Activated CD8-positive, alpha-beta memory T cell treated with anti-CD3 and anti-CD28 coated beads, Interleukin-2, amount 50 U/mL, for 24 hours (primary cell): Measurements from ENCODE around the gene MAP2K3.
"Not testable (repeated sequence)": the region's sequence is repeated elsewhere in the genome, so short reads cannot be mapped to it uniquely, and the experiment has no call there.

ENCODE experiments used
- DNase-seq: peaks from one replicate; pipeline ENCODE4 v3.0.0-alpha.2; 2020; ENCODE audit errors: extremely low read depth

The MAP2K3 gene

GRCh38 chr17:21328778-21329177, 44.3 kb downstream of the MAP2K3 start:
- not testable (repeated sequence) for DNase-seq

DNA sequence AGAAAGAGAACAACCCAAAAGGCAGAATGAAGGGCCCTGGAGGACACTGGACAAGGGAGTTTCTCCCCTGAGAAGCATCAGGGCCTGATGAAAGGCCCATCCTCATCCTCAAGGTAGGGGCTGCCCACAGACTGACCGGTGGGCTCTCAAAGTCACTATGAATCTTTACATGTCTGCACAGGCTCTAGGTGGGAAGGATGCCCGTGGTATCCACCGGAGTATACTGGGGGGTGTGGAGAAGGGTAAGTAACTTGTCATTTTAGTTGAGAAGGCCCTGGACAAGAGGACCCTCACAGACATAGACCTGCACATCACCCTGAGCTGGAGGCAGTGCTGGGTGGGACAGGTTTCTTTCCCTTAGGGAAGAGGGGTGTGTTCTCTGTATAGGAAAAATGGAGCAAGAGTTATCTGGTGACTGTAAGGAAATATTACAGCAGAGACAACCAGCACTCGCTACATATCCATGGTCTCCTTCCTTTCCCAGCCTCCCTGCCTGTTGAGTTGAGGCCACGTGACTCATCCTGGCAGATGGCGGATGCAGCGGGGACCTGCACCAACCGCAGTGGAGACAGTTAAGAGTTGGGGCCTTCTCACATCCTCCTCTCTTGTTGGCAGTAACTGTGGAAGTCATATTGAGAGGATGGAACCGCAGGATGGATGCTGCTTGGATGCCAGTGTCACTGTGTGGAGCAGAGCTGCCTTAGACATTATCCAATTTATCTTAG, 46.1 kb downstream of the MAP2K3 start:
- no peak for DNase-seq

DNA sequence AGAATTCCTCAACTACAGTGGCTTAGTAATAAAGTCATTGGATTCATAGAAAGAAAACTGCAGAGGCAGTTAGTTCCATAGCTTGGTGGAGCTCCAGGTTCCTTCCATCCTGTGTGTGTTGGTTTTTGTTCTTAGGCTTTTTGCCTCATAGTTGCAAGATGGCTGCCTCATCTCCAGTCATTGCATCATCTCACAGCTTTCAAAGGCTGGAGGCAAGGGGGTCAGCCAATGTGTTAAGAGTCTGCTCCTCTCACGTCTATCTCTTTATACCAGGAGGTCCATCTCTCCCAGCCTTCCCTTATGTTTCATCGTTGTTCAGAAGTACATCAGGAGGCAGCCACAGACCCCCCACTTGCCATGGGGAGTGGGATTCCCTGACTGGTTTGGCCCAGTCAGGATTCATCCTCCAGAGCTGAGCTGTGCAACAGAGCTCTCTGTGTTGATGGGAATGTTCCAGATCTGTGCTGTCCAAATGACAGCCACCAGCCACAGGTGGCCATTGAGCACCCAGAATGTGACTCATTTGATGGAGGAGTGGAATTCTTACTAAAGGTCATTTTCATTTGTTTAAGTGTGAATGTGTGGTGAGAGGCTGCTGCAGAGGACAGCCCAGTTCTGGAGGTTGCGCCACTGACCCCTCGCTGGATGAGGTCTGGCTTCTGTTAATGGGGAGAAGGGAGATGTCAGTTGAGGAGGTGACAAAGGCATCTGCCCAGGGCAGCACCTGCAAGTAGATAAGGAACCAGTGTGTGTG, 52.2 kb downstream of the MAP2K3 start:
- not testable (repeated sequence) for DNase-seq

DNA sequence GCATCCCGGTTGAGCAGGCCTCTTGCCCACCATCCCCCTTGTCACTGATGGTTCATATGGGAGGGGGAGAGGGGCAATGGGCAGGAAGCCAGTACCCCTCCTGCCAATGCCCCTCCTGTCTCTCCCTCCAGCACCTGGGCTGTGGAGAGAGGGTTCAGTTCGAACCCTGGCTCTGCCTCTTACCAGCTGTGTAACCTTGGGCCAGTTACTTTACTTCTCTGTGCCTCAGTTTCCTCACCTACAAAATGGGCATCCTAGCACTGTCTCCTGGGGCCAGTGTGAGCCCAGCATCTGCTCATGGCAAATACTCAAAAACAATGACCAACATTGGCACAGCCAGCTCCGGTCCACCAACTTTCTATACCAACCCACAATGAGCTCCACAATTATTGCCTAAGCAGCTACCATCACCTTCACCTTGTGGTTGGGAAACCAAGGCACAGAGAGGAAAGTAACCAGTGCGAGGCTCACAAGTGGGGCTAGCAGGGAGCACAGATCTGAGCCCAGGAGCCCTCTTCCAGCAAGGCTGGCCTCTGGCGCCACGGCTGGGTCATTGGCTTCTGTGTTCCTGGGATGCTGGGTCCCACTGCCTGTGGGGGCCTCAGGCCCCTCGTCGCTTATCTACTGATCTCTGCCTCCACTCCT, 53.6 kb downstream of the MAP2K3 start:
- not testable (repeated sequence) for DNase-seq

GRCh38 chr17:21339011-21339410, 54.5 kb downstream of the MAP2K3 start:
- no peak for DNase-seq

DNA sequence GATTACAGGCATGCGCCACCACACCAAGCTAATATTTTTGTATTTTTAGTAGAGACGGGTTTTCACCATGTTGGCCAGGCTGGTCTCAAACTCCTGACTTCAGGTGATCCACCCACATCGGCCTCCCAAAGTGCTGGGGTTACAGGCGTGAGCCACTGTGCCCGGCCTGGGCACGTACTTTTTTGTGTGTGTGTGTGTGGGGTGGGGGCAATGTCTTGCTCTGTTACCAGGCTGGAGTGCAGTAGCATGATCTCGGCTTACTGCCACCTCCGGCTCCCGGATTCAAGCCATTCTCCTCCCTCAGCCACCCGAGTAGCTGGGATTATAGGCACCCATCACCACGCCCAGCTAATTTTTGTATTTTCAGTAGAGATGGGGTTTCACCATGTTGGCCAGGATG, 55.1 kb downstream of the MAP2K3 start:
- DNase-seq, result not testable (repeated sequence)

DNA sequence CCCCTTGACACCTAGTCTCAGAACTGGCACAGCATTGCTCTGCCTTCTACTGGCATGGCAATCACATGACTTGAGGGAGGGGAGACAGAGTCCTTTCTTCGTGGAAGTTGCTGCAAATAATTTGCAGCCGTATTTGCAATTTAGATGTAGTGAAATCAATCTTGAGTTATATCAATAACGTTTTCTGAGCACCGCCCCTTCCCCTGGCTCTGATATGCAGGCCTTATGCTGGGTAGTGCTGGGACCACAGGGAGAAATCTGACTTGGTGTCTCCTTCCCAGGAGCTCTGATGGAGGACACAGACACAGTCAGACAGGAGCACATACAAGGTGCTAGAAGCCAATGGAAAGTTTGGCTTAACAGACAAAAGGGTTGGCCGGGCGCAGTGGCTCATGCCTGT, 55.9 kb downstream of the MAP2K3 start:
- DNase-seq, result not testable (repeated sequence)

DNA sequence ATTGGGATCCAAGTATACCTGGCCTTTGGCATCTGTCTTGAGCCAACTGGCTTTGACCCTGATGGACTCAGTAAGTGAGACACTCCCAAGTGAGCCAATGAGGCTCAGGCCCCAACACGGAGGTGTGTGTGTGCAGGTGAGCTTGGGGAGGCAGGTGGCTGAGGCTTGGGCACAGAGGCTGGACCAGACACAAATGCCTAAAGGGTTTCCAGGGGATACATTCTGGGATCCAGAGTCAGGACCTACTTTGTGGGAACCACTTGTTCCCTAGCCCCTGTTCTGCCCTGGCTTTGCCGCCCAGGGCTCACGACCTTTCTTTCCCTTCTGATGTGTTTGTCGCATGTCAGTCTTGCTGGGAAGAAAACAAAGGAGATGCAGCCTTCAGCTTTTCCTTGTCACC, 56.8 kb downstream of the MAP2K3 start:
- DNase-seq, result not testable (repeated sequence)

GRCh38 chr17:21341925-21342540, 57.5 kb downstream of the MAP2K3 start:
- DNase-seq, result not testable (repeated sequence)

DNA sequence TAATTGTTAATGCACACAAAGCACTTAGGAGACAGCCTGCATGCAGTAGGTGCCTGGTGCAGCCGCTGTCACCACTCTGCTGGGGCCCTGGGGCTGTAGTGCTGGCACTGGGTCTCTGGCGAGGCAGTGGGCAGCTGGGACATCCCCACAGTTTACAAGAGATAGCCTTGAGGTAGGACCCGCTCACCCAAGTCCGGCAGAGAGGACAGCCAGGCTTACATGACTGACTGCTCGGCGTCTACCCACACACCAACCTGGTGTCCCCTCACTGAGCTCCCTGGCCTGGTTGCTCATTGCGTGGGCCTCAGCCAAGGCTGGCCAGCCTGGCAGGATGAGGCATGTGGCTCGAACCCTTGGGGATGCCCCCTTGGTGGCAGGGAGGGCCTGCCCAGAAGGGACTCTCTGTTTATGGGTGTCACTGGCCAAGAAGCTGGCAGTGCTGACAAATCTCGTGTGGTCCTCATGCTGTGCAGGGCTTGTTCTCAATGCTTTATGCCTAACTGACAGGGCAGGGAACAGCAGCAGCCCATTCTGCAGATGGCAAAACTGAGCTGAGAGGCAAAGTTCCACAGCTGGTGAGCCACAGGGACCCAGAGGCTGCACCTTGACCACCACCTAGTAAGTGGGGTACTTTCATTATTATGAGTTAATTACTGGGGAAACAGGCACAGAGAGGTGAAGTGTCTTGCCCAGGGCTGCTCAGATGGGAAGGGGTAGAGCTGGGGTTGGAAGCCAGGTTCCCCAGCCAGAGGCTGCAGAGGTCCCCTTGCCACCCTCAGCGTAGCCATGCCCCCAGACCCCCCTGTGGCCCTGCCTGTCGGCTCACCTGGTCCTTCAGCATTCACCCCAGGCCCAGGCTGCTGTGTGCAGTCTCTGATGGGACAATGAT, 58.8 kb downstream of the MAP2K3 start:
- DNase-seq, result not testable (repeated sequence)

DNA sequence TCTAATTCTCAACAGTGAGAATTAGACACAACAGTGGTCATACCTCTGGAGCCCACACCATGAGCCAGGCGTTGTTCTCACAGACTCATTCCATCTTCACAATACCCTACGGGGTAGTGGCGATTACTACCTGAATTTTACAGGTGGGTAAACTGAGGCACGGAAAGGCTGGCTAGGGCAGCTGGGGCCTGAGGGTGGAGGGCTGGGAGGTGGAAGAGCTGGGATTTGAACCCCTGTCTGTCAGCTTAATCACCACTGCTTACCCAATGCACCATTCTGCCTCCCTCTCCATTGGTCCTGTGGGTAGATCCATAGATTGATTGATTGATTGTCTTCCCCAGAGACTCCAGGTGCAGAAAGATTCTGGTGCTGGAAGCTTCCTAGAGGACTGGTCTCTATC, 60.3 kb downstream of the MAP2K3 start:
- DNase-seq, result not testable (repeated sequence)

DNA sequence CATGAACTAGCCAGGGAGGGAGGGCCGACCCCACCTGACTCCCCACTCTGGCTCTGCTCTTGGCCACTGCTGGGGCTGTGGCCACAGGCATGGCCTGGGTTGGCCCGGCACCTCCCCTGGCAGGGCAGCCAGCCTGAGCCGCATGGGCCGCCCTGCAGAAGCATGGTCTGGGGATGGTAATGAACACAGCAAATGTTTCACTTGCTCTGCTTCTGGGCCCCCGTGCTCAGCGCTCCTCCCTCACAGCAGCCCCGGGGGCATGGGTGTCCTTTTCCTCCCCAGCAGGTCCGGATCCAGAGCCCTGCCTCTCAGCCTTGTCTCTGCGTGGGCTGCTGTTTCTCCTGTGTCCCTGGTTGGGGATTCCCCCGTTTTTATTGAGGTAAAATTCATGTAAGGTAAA, 60.7 kb downstream of the MAP2K3 start:
- no peak for DNase-seq

- DNase-seq, result not testable (repeated sequence)
These were observed 61.6 kb downstream of the MAP2K3 start for GRCh38 chr17:21346107-21346506.

DNA sequence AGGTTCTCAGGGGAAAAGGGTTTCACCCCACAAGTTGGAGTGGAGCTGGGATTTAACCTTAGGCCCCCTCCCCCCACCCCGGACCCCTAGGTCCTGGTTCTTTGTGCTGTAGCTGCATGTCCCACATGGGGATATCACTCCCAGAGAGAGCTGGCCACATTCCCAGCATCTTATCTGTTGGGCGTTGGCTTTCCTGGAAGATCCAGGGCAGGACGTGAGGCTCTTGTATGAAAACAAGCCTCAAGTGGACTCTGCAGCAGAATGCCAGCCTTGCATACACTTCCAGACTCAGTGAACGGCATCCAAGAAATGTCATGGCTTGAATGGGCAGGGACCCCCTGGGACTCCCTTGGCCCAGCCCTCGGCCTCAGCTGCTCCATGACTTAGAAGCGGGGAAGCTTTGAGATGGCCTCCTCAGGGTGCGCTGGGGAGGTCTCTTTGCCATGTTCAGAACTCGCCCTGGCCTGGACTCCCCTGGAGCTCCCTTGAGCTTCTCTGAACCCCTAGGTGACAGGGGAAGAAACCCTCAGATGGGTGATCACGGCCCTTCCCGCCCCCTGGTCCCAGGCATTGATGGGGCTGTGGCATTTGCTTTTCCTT, 62.2 kb downstream of the MAP2K3 start:
- DNase-seq, result not testable (repeated sequence)

- not testable (repeated sequence) for DNase-seq
These were observed 63.1 kb downstream of the MAP2K3 start for GRCh38 chr17:21347660-21348059.

DNA sequence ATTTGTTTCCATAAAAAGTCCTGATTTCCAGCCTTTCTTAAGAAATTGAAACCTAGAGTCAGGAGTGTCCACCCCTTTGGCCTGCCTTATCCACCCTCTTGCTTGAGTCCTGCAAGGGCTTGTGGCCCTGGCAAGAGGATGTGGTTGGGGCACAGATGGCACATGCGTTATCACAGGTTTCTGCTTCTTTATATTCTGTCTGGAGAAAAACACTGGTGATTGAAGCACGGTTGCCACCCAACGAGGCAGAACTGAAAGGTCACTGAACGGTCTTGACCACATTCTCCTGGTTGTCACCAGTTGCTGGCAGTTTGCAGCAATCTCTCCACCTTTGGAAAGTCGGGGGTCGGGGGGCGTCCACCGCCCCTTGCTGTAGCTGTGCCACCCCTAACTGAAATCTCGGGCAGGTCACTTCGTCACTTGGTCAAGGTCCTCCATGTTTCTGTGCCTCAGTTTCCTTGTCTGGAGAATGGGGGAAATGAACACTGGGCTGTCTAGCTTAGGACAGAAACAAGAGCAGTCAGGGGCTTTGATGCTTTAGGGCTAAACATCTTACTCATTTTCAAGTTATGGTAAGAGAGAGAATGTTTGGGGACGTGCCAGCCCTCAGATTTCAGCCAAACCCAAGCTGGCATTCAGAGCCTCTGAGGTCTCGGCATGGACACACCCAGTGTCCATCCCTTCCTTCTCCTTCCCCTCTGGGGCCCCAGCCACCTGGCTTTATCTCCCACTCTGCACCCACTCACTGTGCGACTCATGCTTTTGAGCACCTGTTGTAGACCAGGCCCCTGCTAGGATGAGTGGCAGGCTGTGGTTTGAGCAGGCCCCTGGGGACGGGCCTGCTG, 63.8 kb downstream of the MAP2K3 start:
- DNase-seq, result not testable (repeated sequence)

DNA sequence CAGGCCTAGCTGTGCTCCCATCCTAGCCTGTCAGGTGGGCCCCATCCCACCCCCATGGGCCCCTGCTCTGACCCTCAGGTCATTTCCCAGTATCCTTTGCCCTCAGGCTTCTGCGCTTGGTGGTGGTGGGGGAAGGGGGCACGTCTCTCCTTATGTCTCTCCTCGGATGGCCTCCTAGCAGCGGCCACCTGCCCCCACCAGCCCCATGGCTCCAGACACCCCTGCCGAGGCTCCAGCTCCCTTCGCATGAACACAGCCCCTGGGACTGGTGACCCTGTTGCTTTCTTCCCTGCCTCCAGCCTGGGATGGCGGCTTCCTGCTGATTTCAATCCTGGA, 64.4 kb downstream of the MAP2K3 start:
- not testable (repeated sequence) for DNase-seq

DNA sequence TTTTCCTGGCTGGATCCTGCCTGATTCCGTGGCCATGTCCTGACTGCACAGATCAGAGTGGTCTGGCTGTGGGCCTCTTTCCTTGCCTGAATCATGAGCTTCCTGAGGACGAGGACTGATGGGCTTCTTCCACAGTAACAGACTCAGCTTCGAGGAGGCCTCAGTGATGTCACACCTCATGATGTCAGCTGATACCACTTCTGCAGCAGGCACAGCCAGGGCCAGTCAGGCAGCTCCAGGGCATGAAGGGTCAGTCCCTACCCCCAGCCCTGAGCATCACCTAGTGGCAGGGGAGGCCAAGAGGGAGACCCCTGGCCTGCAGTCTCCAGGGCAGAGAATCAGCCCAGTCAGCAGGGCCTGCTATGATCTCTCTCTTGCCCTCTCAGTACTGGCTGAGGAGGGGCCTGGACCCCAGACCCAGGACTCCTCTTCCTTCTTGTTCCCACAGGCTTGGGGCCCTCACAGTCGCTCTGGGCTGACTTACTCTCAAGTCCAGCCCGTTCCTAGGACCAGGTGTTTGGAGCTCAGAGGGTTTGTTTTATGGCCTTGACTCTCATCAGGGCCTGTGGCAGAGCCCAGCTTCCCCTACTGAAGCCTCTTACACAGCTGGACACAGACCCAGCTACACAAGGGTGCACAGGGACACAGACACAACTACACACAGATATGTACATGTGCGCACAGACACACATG, 65.0 kb downstream of the MAP2K3 start:
- DNase-seq, result not testable (repeated sequence)

DNA sequence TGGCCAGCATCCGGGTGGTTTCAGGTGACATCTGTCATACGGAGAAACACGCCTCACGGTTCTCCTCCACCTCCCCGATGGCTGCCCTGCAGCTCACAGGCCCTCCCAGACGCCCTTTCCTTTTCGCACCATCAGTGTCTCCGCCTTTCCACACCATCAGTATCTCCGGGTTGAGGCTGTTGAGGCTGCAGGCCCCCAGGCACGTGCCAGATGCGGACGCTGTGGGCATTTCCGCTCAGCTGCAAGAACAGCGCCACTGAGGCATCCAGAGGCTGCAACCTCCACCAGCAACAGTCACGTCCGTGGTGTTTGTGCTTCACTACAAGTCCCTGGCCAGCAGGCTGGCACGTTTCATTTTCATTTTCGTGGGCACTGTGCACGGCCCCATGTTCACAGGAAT, 66.0 kb downstream of the MAP2K3 start:
- not testable (repeated sequence) for DNase-seq
